IPS-NIHi7 (cell line): ENCODE measurements around the gene SCN8A.
A peak's percentile ranks its signal among the peaks of the same experiment; 100 is the strongest.

Experiments used
- DNase-seq: peaks from one replicate; pipeline ENCODE4 v3.0.0; 2012; ENCODE audit warnings: mixed read lengths; ENCODE audit errors: extremely low spot score

The SCN8A gene

DNA sequence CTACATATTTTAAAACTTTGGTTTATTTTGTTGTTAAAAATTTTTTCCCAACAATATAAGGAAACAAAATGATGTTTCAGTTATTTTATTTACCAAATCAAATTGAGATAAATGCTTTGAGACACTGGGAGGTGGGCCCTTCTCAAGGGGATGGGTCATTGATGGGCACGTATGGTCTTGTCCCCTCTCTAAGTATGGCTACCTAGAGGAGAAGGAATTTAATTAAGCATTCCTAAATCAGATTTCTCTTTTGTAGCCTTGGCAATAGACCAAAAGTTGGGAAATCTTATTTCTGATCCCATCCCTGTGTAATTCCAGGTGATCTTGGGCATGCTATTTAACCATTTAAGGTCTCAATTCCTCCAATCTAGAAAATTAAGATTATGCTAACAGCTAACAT, 79.0 kb downstream of the SCN8A start:
- no peak for DNase-seq

DNA sequence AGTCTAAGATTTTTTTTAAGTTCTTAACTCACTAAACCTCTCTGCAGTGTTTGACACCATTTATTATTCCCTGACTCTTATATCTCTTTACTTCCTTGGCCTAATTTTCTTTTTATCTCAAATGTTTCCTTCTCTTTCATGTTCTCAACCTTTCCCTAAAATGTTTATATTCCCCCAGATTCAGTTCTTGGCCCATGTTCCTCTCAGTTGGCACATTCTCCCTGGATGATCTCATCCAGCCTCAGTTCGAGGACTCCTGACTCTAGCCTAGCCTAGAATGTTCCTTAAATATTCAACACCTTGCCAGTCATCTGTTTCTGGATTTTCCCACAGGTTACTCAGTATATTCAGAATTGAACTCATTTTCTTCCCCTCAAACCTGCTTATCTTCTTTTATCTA, 81.3 kb downstream of the SCN8A start:
- DNase-seq: no peak

DNA sequence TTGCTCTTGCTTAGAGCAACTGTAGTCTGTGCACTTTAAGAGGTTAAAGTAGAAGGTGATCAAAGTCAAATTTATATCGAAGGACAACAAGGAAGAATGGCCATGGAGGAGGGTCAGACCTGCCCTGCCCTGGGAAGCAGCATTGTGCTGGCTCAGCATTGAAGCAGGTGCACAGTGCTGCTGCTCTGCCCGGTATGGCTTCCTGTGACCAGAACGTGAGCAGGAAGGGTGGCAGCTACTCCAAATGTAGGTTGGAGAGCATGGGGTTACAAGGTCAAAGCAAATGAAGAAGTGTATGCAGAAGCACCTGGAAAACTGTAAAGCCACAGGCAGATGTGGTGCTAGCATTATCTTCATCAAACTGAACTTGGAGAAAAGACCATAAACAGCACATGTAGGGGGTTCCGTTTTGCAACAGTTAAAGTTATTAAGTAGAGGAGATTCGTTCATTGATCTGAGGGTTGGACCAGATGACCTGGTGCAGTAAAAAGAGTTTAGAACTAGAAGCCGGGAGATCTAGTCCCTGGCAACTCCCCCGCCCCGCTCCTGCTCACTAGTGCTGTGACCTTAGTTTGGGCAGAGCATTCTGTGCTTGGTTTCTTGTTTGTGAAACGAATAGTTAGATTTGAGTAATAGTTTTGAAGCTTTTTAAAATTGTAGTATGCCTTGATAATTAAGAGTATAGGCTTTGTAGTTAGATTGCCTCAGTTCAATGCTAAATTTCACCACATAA, 84.2 kb downstream of the SCN8A start:
- DNase-seq: no peak

DNA sequence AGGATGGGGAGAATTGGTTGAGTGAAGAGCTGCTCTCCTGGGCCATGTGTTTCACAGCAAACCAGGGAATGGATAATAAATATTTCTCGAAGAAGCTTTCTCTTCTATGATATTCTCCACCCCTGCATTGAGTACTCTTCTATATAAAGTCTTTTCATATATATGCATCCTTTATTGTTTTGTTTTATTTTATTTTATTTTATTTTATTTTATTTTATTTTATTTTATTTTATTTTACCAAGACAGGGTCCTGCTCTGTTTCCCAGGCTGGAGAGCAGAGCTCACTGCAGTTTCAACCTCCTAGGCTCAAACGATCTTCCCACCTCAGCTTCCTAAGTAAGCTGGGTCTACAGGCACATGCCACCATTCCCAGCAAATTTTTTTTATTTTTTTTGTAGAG, 85.8 kb downstream of the SCN8A start:
- no peak for DNase-seq

DNA sequence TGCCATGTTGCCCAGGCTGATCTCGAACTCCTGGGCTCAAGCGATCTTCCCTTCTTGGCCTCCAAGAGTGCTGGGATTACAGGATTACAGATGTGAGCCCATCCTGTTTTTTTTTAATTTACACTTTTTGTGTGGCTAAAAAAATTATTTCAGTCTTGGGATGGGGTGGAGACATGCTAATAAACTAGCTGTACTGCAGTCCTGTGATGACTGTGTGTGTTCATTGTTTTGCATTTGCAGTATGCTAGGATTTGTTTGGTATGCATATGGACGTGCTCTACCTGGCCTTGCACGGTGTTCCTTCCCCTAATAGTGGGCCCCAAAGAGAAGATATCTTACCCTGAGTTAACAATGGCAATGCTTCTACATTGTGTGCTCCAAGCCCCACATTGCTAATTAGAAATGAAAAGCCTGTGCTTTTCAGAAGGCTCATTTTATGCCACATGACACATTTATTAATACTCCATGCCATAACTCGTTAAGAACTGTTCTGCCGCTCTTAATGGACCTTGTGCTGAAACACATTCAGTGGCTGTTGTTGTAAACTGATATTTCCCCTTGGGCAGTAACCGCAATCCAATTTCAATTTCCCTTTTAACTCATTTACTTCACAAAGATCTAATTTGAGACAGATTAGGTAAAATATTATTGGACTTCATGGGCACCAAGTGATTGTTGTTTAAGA, 86.4 kb downstream of the SCN8A start:
- DNase-seq: no peak

DNA sequence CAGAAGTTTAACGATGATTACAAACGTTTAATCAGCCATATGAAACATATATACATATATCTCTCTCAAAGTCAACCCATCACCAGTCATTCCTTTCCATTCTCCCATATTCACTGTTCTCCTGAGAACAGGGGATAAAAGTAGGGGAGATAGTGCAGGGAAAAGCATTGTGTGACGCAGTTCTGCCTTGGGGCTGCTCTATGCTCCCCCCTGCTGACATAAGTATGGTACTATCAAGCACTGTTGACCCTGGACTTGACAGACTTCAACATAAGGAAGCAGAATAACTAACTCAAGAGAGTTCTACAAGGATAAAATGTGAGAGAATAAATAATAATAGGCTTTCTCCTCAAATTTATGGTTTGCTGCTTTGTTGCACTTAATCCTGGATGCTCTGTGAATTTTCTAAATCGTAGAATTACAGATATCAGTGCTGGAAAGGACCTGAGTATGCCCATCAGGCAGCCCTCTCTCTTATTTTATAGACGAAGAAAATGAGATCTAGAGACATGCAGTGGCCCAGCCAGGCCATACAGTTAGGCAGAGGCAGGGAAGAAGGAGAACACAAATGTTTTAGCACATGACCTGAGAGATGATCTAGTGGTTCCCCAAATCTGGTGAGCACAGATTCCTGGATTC, 87.2 kb downstream of the SCN8A start:
- DNase-seq: peak; percentile 81

DNA sequence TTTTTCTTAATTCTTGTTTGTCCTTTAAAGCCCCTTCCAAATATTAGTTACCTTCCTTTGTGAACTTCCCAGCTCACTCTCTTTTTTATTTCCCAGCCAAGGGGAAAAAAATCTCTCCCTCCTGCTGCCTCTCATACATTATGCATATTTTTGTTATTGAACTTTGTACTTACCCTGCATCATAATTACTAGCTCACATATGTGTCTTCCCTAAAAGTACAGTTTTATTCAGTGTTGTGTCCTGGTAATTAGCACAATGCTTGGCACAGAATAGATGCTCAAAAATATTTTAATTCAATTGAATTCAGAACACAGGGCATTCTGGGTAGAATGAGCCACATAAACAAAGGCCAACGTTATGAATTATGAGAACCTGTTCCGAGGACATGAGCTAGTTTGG, 91.9 kb downstream of the SCN8A start:
- DNase-seq: no peak

DNA sequence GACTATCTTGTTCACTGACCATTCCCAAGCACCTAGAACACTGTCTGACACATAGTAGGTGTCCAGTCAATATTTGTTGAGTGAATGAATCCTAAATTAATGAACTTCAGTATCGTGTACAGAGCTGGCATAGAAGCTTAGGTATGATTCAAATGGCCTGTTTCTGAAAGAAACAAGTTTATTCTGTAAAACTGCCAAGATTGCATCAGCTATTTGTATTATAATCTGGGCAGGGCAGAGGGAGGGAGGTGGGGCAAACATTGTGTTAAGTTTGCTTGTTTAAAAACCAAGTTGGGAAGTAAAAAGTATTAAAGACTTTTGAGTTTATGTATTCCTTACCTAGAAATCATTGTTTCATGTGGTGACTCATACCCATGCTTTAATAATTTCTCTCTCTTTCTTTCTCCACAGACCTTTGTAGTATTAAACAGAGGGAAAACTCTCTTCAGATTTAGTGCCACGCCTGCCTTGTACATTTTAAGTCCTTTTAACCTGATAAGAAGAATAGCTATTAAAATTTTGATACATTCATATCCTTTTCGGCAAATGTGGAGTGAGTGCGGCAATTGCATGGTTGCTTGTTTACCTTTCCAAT, 92.8 kb downstream of the SCN8A start:
- DNase-seq: no peak

DNA sequence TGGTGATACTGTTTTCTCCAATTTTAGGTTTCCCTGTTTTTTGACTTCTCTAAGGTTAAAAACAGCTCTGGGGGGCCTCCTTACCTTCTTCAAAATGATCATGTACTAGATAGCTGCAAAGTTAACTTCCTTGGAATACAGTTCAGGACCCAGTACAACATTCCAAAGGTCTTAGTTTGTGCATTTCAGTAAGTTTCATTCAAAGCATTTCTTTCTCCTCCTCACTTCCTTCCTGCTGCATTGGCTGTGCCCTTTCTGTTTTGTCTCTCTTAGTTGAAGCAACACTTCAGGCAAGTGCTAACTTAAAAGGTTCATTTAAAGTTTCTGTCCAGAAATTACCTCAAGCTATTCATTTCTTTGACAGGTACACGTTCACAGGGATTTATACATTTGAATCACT, 95.7 kb downstream of the SCN8A start:
- no peak for DNase-seq

DNA sequence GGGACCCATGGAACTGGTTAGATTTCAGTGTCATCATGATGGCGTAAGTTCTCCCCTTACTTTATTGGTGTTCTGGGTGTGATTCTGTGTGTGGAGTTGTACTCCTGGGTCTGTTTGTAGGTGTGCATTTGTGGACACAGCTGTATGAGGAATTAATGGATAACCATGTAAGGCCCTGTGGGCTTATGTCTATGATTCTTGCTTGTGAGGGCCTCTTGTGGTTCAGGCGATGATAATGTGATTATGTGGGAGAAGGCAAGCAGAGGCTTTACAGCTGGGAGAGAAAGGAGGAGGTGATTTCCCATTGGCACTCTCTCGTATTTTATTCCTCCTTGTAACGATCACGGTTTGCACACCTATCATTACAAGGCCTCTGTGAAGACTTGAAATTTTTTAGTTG, 96.1 kb downstream of the SCN8A start:
- DNase-seq: no peak

DNA sequence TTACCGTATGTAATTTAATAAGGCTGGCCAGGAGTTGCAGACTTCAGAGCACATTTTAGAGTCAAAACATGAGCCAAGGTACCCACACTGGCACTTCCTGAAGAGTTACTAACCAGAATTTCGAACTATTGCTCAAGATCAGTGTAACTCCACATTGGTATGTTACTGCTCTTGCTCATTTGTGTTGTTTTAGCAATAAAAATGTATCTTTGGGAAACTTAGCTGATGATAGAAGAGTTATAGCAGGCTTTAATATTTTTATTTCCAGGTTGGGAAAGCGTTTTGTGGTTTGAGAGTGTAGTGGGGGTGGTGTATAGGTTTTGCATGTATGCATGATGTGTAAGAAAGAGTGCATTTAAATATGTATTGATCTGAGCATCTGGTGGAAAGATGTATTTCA, 96.6 kb downstream of the SCN8A start:
- DNase-seq: no peak

DNA sequence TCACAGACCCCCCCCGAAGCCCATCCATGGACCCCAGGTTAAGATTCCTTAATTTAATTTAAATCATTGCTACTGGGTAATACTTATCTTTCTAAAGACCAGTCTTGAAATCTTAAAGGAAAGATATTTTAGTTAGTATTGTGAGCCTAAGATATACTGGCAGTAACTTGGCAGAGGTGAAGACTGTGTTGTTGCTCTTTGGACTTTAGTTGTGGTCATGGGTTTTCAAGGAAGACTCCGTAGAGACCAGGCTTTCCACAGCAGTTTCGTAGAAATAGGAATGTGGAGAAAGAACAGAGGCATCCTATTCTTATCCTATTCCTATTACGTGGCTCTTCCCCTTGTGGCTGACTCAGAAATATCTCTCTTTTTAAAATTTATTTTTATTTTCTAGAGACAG, 99.0 kb downstream of the SCN8A start:
- DNase-seq: no peak

DNA sequence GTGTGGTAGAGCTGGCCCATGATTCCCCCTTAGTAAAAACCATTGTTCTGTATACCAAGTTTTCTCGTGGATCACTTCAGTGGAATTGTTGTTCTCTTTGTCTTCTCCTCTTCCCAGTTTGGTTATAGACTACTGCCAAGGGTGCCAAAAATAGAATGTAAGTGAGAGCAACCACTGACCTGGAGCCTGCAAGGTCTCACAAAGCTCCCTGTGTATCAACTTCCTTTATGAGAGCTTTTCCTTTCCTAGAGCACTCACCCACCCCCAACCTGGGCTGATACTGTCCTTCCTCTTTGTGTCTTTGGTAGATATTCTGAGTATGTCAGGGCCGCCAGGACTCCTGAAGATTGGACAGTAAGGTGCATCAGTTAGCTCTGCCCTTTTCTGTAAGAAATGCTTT, 101.0 kb downstream of the SCN8A start:
- no peak for DNase-seq

DNA sequence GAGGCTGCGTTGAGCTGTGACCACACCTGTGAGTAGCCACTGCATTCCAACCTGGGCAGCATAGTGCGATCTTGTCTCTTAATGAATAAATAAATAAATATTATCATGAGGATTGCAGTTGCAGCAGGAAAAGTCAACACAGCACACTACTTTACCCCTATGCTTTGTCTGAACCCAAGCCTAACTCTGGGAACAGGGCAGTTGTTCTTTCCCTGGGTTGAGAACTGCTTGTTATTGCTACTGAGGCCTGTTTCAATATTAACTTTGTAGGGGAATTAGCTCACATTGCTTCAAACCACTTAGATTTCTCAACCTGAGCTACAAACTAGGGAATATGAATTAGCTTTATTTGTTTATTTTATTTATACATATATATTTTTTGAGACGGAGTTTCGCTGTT, 102.5 kb downstream of the SCN8A start:
- no peak for DNase-seq

DNA sequence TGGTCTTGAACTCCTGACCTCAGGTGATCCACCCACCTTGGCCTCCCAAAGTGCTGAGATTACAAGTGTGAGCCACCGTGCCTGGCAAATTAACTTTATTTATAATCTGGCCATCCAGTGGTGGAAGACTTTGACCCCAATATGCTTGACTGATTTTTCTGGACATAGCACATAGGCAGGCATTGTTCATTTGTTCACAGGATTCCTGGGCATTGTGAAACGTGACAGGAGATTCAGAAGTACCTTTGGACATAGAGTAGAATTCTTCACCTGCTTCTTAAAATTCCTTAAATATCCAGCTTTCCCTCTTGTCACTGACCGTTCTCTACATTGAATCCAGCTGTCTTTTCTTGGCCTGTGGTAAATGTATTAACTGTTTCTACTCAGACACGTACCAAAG, 103.1 kb downstream of the SCN8A start:
- no peak for DNase-seq

DNA sequence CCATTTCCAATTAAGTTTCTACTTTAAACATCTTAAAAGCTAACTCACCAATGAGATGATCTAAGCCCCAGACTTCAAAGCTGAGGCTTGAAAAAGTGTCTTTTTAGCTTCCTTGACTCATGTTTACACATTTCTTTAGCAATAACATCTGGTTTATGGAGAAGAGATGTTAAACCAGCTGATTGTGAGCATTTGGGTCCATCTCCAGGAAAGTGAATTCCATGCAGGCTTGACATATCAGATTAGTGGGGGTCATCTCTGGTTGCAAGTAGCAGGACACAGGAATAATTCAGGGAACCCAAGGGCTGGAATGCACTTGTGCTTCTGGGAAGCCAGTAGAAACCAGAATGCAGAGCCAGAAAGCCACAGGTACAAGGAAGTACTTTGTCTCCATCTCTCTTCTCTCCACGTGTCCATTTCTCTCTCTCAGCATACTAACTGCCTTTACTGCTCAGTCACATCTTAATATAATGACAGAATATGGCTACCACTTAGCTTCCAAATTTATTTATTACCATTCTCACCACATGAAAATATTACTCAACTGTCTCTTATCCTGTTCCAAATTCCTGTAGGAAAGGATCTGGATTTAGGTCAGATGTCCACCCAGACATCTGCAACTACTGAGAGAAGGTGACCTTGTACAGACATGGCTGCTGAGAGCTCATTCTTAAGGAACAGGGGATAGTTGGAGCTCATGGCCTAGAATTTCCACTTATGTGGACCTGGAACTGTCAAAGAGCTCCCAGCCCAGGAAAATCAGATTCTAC, 104.4 kb downstream of the SCN8A start:
- no peak for DNase-seq

DNA sequence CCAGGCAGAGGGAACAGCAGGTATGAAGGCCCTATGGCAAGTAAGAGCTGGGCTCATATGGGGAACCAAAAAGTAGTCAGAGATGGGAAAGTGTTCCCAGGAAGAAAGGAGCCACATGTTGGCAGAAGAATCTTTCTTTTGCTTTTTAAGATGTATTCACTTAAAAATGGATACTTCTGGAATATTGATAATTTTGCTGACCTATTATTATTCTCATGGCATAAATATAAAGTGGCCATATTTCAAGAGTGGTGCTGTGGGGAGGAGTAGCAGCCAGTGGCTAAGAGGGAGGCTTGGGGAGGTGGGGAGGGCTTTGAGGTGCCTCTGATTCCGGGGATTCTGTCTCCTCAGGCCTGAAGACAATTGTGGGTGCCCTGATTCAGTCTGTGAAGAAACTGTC, 108.2 kb downstream of the SCN8A start:
- DNase-seq: no peak

DNA sequence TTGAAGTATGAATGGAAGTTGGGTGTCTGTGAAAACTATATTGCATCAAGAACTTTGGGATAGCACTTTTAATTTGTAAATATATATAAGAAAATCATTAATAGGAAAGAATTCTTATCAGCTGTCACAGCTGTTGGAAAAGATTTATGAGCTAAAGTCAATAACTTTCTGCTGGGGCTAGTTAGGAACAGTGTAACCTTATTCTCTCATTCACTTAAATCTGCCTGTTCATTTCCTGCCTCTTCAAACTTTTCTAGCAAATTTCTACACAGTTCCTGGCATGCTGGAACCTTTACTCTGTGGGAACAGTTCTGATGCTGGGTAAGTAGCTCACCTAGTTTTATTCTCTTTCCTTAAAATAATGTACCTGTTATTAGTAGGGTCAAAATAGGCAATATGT, 109.9 kb downstream of the SCN8A start:
- no peak for DNase-seq

DNA sequence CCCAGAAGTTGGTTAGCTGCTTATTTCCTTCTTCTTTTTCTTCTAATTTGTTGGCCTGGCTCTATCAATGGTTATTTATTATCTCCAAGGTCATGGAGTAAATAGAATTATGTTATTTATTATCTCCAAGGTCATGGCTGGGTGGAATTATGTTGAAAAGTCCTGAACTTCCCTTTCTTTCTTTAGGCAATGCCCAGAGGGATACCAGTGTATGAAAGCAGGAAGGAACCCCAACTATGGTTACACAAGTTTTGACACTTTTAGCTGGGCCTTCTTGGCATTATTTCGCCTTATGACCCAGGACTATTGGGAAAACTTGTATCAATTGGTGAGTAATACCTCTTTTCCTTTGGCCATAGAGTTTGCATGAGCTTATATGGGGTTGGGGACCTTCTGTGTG, 111.6 kb downstream of the SCN8A start:
- DNase-seq: no peak

DNA sequence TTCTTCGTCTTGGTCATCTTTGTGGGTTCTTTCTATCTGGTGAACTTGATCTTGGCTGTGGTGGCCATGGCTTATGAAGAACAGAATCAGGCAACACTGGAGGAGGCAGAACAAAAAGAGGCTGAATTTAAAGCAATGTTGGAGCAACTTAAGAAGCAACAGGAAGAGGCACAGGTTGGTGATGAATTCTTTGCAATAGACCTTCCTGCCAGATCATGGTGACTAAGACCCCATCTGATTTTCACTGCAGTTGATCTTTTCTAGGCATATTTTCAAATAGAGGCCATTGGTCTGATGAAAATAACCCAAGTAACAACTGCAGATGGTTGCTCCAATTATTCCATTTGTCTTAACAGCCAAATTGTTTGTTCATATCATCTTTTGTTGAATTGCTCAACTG, 114.4 kb downstream of the SCN8A start:
- no peak for DNase-seq

DNA sequence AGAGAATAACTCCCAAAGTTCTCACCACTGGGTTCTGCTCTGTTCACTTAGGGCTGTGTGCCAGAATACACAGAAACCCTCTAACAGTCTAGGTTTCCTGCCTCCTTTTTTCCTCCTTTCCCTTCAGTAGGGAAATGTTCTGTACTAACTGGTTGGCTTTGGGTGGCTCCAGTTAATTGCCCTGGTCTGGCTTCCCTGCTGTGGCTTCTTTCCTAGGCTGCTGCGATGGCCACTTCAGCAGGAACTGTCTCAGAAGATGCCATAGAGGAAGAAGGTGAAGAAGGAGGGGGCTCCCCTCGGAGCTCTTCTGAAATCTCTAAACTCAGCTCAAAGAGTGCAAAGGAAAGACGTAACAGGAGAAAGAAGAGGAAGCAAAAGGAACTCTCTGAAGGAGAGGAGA, 115.2 kb downstream of the SCN8A start:
- no peak for DNase-seq

DNA sequence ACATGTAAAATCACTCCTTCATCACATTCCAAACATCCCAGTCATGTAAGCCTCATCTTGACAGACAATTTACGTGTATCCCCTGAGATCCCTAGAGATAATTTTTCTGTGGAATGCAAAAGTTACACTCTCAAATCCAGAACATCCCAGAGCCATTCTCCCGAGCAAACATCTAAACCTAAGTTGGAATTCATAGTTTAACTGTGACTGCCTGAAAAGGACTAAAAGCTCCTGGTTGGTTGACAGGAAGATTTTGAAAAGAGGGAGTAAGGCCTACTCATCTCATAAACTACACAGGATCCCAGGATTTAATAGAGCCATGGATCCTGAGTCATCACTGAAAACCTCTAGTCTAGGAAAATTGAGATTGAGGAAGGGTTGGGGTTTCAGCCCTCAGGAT, 123.6 kb downstream of the SCN8A start:
- DNase-seq: no peak
